GM19463 (cell line): ENCODE results near the gene PLCB1.
A peak's percentile ranks its signal among the peaks of the same experiment; 100 is the strongest.

ENCODE experiments used
- ATAC-seq: cut with Tn5 transposase; IDR thresholded peaks from one replicate; pipeline ENCODE4 v1.9.1; 2021; ENCODE audit warnings: mild to moderate bottlenecking, moderate library complexity; ENCODE audit not compliant: unreplicated experiment

Gene PLCB1

GRCh38 chr20:8394308-8394945 is 262.4 kb downstream of the PLCB1 start:
- ATAC-seq = no peak

GRCh38 chr20:8395956-8396355 is 263.9 kb downstream of the PLCB1 start:
- no peak for ATAC-seq

GRCh38 chr20:8398263-8399051 is 266.4 kb downstream of the PLCB1 start:
- no peak for ATAC-seq

GRCh38 chr20:8399947-8400346 is 267.9 kb downstream of the PLCB1 start:
- ATAC-seq = peak; percentile 99

GRCh38 chr20:8400486-8400885 is 268.4 kb downstream of the PLCB1 start:
- ATAC-seq = no peak

GRCh38 chr20:8401556-8401955 is 269.5 kb downstream of the PLCB1 start:
- no peak for ATAC-seq

- ATAC-seq = no peak
Measured at GRCh38 chr20:8402798-8403197, 270.7 kb downstream of the PLCB1 start.

- ATAC-seq = no peak
Measured at GRCh38 chr20:8404912-8405635, 273.0 kb downstream of the PLCB1 start.

GRCh38 chr20:8406391-8406790 is 274.3 kb downstream of the PLCB1 start:
- no peak for ATAC-seq

GRCh38 chr20:8408587-8409307 is 276.7 kb downstream of the PLCB1 start:
- no peak for ATAC-seq

- ATAC-seq = no peak
Measured at GRCh38 chr20:8413691-8414090, 281.6 kb downstream of the PLCB1 start.

GRCh38 chr20:8414586-8415274 is 282.7 kb downstream of the PLCB1 start:
- no peak for ATAC-seq

GRCh38 chr20:8421981-8422380 is 289.9 kb downstream of the PLCB1 start:
- no peak for ATAC-seq

GRCh38 chr20:8423482-8423881 is 291.4 kb downstream of the PLCB1 start:
- ATAC-seq = no peak

GRCh38 chr20:8424010-8424409 is 291.9 kb downstream of the PLCB1 start:
- no peak for ATAC-seq

- no peak for ATAC-seq
Measured at GRCh38 chr20:8425016-8425415, 292.9 kb downstream of the PLCB1 start.

GRCh38 chr20:8425802-8426201 is 293.7 kb downstream of the PLCB1 start:
- ATAC-seq = no peak

GRCh38 chr20:8427419-8428040 is 295.5 kb downstream of the PLCB1 start:
- ATAC-seq = no peak

- no peak for ATAC-seq
Measured at GRCh38 chr20:8428988-8429387, 296.9 kb downstream of the PLCB1 start.
